22Rv1 (cell line): ENCODE measurements around the gene DZIP3.

Experiments used
- ZFX ChIP-seq: fragments of 450-650 bp; IDR thresholded peaks from 2 replicates; pipeline ENCODE4 v1.6.1; 2017; ENCODE audit warnings: antibody characterized with exemption, borderline replicate concordance
- TF ChIP-seq, protein P1 (sequence below): fragments of 450-650 bp; IDR thresholded peaks from 2 replicates; pipeline ENCODE4 v1.5.1; 2017; ENCODE audit warnings: mild to moderate bottlenecking

DNA sequence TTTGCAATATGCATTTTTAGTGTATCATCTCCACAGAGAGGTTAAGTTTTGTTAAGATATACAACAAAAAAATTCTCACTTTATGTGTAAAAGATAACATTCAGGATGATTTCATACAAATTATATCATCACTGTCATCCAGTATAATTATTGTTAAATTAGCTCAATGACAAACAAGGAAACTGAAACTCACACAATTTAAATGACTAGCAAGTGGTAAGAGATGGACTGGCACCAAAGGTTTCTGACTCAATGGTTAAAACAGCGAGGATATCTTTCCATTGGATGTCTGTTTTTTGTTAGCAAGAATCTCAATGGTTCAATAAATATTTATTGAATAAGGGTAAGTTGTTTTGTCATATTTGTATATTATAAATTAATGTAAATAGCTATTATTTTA, 22.9 kb upstream of the DZIP3 start:
- TF ChIP-seq, protein P1, sequence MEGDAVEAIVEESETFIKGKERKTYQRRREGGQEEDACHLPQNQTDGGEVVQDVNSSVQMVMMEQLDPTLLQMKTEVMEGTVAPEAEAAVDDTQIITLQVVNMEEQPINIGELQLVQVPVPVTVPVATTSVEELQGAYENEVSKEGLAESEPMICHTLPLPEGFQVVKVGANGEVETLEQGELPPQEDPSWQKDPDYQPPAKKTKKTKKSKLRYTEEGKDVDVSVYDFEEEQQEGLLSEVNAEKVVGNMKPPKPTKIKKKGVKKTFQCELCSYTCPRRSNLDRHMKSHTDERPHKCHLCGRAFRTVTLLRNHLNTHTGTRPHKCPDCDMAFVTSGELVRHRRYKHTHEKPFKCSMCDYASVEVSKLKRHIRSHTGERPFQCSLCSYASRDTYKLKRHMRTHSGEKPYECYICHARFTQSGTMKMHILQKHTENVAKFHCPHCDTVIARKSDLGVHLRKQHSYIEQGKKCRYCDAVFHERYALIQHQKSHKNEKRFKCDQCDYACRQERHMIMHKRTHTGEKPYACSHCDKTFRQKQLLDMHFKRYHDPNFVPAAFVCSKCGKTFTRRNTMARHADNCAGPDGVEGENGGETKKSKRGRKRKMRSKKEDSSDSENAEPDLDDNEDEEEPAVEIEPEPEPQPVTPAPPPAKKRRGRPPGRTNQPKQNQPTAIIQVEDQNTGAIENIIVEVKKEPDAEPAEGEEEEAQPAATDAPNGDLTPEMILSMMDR: no peak
- TF ChIP-seq ZFX: no peak
